NCI-H128 (cell line): ENCODE results near the gene ATP5PD.
"Not testable (repeated sequence)": the region's sequence is repeated elsewhere in the genome, so short reads cannot be mapped to it uniquely, and the experiment has no call there.

Experiments
- DNase-seq: peaks from one replicate; lab custom pipeline; 2025; ENCODE audit not compliant: unreplicated experiment; lab: John Stamatoyannopoulos, UW

The ATP5PD gene

GRCh38 chr17:75077496-75078283 is 30.9 kb upstream of the ATP5PD start:
- no peak for DNase-seq

- DNase-seq = no peak
Observed at GRCh38 chr17:75077072-75077495, 30.3 kb upstream of the ATP5PD start.

GRCh38 chr17:75075597-75076336 is 29.0 kb upstream of the ATP5PD start:
- DNase-seq = no peak

GRCh38 chr17:75074532-75074931 is 27.8 kb upstream of the ATP5PD start:
- no peak for DNase-seq

GRCh38 chr17:75073618-75074047 is 26.9 kb upstream of the ATP5PD start:
- no peak for DNase-seq

- not testable (repeated sequence) for DNase-seq
Observed at GRCh38 chr17:75072909-75073308, 26.1 kb upstream of the ATP5PD start.

- DNase-seq = not testable (repeated sequence)
Observed at GRCh38 chr17:75071478-75072271, 24.9 kb upstream of the ATP5PD start.

GRCh38 chr17:75069783-75070182 is 23.0 kb upstream of the ATP5PD start:
- DNase-seq = no peak

- DNase-seq = no peak
Observed at GRCh38 chr17:75068750-75069149, 22.0 kb upstream of the ATP5PD start.

- DNase-seq = no peak
Observed at GRCh38 chr17:75067856-75068255, 21.1 kb upstream of the ATP5PD start.

GRCh38 chr17:75065562-75066151 is 18.9 kb upstream of the ATP5PD start:
- no peak for DNase-seq

GRCh38 chr17:75064867-75065561 is 18.2 kb upstream of the ATP5PD start:
- DNase-seq = no peak

- no peak for DNase-seq
Observed at GRCh38 chr17:75064460-75064859, 17.7 kb upstream of the ATP5PD start.

- DNase-seq = no peak
Observed at GRCh38 chr17:75064040-75064439, 17.3 kb upstream of the ATP5PD start.

GRCh38 chr17:75063626-75064025 is 16.9 kb upstream of the ATP5PD start:
- DNase-seq = no peak

- no peak for DNase-seq
Observed at GRCh38 chr17:75063201-75063600, 16.4 kb upstream of the ATP5PD start.

GRCh38 chr17:75061618-75062017 is 14.8 kb upstream of the ATP5PD start:
- DNase-seq = no peak

- no peak for DNase-seq
Observed at GRCh38 chr17:75061055-75061438, 14.3 kb upstream of the ATP5PD start.

- no peak for DNase-seq
Observed at GRCh38 chr17:75060434-75061054, 13.8 kb upstream of the ATP5PD start.
